GM21367 (cell line): ENCODE results near the gene E2F8.
A peak's percentile ranks its signal among the peaks of the same experiment; 100 is the strongest.

Experiments used
- ATAC-seq: cut with Tn5 transposase; IDR thresholded peaks from one replicate; pipeline ENCODE4 v1.9.1; 2021; ENCODE audit not compliant: unreplicated experiment

The E2F8 gene

GRCh38 chr11:19253153-19253745 lies 12.5 kb upstream of the E2F8 start:
- ATAC-seq: no peak

- no peak for ATAC-seq
These were observed 11.8 kb upstream of the E2F8 start for GRCh38 chr11:19252394-19253152.

GRCh38 chr11:19251577-19251976 lies 10.8 kb upstream of the E2F8 start:
- ATAC-seq: no peak

- no peak for ATAC-seq
These were observed 6.1 kb upstream of the E2F8 start for GRCh38 chr11:19246816-19247215.

GRCh38 chr11:19245351-19245750 lies 4.6 kb upstream of the E2F8 start:
- ATAC-seq: no peak

- ATAC-seq: no peak
These were observed 3.9 kb upstream of the E2F8 start for GRCh38 chr11:19244621-19245020.

GRCh38 chr11:19244084-19244483 lies 3.3 kb upstream of the E2F8 start:
- ATAC-seq: no peak

- no peak for ATAC-seq
These were observed 2.9 kb upstream of the E2F8 start for GRCh38 chr11:19243613-19244012.

GRCh38 chr11:19243143-19243542 lies 2.4 kb upstream of the E2F8 start:
- no peak for ATAC-seq

GRCh38 chr11:19242179-19242932 lies 1.6 kb upstream of the E2F8 start:
- no peak for ATAC-seq

GRCh38 chr11:19241260-19242178 lies 774 bp upstream of the E2F8 start:
- ATAC-seq: peak; percentile 29

GRCh38 chr11:19239039-19239438 lies 1.7 kb downstream of the E2F8 start:
- no peak for ATAC-seq

GRCh38 chr11:19237813-19238212 lies 2.9 kb downstream of the E2F8 start:
- ATAC-seq: no peak

GRCh38 chr11:19237381-19237780 lies 3.4 kb downstream of the E2F8 start:
- no peak for ATAC-seq

- ATAC-seq: no peak
These were observed 6.4 kb downstream of the E2F8 start for GRCh38 chr11:19234231-19234817.

- ATAC-seq: no peak
These were observed 7.7 kb downstream of the E2F8 start for GRCh38 chr11:19232910-19233503.

- no peak for ATAC-seq
These were observed 11.1 kb downstream of the E2F8 start for GRCh38 chr11:19229671-19230070.

GRCh38 chr11:19228968-19229367 lies 11.8 kb downstream of the E2F8 start:
- no peak for ATAC-seq

GRCh38 chr11:19226378-19227195 lies 14.2 kb downstream of the E2F8 start:
- ATAC-seq: no peak
